GM12872 (cell line): Measurements from ENCODE around the gene MRPS5.

Source experiments
- TF ChIP-seq, protein P1 (sequence below): IDR thresholded peaks from 3 replicates; pipeline ENCODE4 v1.5.1; 2011; ENCODE audit warnings: low read depth, mild to moderate bottlenecking, low read length, moderate library complexity; ENCODE audit not compliant: insufficient read depth

Gene MRPS5

DNA sequence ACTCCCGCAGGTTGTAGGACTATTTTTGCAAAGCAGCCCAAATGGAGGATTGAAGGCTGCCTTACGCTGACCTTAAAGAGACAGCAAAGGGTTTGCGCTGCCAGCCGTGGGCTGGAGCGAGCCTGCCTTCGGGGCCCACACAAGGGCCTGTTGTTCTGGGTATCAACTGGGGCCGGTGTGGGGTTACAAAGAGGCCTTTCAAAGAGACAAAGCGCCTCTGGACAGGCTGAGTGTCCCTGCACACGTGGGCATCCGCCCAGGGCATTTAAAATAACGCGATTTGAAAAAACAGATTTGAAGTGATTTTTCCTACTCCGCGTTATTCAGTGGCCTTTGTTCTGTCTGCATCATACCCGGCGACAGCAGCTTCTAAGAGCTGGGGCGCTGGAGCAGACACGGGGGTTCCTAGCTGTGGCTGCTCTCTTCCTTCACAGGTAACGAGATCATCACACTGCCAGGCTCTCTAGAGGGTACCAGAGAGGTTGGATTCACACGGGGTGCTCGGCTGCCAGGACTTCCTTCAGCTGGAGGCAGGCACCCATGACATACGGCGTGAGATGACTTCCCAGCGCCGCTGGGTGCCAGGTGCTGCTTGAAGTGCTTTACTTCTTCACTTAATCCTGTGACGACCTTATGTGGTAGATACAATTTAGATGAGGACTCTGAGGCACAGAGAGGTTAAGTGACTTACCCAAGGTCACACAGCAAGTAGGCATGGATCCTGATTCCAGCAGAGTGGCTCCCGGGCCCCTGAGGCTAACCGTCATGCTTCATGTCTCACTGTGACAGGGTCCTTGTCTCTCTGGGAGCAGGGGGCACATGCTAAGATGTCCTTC lies 63.9 kb downstream of the MRPS5 start:
- TF ChIP-seq, protein P1, sequence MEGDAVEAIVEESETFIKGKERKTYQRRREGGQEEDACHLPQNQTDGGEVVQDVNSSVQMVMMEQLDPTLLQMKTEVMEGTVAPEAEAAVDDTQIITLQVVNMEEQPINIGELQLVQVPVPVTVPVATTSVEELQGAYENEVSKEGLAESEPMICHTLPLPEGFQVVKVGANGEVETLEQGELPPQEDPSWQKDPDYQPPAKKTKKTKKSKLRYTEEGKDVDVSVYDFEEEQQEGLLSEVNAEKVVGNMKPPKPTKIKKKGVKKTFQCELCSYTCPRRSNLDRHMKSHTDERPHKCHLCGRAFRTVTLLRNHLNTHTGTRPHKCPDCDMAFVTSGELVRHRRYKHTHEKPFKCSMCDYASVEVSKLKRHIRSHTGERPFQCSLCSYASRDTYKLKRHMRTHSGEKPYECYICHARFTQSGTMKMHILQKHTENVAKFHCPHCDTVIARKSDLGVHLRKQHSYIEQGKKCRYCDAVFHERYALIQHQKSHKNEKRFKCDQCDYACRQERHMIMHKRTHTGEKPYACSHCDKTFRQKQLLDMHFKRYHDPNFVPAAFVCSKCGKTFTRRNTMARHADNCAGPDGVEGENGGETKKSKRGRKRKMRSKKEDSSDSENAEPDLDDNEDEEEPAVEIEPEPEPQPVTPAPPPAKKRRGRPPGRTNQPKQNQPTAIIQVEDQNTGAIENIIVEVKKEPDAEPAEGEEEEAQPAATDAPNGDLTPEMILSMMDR = no peak

- TF ChIP-seq, protein P1 = no peak
Observed at GRCh38 chr2:95056461-95057459, 64.8 kb downstream of the MRPS5 start.

DNA sequence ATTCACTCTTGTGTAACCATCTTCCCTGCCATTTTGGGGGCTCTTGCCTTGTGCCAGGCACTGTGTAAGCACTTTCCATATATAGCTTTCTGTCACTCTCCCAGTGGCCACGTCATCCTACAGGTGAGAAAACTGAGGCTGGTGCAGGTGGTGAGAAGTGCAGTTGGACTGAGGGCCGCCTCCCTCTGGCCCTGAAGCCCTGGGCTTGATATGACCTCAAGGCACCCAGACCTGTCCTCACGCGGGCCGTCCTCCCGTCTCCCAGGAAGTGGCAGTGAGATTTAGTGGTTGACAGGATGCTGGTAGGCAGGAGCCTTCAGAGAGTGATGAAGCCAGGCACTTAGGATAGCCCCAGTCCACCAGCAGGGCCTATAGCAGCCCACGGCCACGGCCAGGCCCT lies 65.6 kb downstream of the MRPS5 start:
- TF ChIP-seq, protein P1 = no peak

- TF ChIP-seq, protein P1 = no peak
Observed at GRCh38 chr2:95055262-95055661, 66.3 kb downstream of the MRPS5 start.

DNA sequence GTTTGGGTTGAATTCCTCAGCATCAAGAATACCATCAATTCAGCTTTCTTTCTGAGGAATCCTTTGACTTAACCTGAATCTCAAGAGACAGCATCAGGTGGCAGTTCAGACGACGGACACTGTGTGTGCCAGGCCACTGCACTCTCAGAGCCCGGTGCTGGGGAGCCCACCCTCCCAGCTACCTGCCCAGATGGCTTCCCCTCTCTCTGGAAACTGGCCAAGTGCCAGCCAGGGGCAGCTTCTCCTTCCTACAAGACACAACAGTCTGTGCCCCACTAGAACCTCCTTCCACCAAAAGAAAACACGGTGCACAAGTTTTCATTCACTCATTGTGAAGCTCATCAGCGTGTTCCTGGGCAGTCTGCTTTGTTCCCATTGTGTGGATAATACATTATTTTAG lies 67.6 kb downstream of the MRPS5 start:
- TF ChIP-seq, protein P1 = no peak

DNA sequence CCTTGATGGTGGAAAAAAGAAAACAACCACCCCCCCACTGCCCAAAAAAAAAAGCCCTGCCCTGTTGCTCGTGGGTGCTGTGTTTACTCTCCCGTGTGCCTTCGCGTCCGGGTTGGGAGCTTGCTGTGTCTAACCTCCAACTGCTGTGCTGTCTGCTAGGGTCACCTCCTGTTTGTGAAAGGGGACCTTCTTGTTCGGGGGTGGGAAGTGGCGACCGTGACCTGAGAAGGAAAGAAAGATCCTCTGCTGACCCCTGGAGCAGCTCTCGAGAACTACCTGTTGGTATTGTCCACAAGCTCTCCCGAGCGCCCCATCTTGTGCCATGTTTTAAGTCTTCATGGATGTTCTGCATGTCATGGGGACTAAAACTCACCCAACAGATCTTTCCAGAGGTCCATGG lies 68.1 kb downstream of the MRPS5 start:
- TF ChIP-seq, protein P1 = peak; percentile 29; the same call in 1 of the 3 replicates
